ENCODE measurements around the gene RFX5.

RFX5 gene

DNA sequence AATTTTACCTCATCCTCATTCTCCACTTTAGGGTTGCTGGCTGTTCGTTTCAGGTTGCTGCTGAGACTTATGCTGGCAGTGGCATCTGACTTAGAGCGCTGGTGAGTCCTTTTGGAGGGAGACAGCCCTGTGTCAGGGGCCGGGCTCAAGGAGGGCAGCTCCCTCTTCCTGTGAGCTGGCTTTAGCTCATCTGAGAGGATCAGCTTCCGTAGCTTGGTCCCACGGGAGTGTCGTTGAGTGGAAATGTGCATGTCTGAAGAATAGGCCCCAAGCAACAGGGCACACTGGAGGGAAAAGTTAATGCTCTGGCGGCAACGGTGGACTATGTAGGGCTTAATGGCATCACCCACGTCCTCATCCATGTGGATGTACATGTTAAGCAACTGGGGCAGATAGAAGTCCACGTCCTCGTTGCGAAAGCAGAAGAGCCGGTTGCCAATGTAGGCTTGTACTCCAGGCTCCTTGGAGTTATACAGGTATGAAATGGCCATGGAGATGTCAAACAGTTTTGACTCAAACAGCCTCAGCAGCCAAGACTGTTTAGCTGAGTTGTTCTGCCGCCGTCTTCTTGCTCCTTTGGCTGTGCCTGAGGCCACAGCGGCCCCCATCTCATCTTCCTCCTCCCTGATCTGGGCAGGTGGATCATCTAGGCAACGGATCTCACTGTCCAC lies 31.4 kb downstream of the RFX5 start:
- no peak for DNase-seq

DNA sequence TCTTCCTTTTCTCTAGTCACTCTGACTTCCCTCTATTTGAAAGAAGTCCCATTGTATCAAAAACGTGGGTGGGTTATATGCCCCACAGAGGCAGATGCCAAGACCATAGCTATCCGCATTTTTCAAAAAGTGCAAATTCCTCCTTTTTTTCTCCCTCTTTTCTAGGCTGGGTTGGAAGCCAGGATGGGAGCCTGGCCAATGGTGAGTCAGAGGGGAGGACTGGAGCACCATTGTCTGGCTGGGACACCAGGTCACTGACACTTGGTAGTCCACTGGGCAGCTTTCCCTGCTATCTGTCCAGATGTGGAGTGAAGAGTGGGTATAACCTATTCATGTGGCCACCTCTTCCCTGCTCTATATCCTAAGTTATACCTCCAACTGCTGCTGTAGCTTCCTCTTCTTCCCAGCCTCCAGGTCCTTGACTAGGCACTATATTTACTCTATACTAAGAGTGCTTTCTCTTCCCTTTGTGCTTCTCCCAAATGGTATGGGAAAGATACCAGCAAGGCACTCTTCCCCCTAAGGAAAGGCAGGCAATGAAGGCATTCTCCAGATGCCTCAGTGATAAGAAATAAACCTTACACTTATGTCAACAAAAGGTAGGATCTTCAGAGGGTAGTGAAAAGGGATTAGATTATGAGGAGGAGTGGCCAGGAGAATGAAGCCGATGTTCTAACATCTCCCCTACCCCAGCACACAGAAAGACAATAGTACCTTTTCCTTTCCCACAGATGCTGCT lies 32.7 kb downstream of the RFX5 start:
- DNase-seq: no peak

GRCh38 chr1:151313501-151313900 lies 33.6 kb downstream of the RFX5 start:
- DNase-seq: no peak

DNA sequence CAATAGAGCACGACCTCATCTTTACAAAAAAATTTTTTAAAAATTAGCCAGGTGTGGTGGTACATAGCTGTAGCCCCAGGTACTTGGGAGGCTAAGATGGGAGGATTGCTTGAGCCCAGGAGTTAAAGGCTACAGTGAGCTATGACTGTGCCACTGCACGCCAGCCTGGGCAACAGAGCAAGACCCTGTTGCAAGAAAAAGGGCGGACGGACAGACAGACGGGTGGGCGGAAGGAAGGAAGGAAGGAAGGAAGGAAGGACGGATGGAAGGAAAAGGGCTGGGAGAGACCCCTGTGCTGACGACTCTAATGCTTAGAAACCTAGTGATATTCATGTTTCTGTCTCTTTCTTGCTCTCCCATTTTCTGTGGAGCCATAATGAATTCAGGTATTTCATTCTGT lies 34.2 kb downstream of the RFX5 start:
- no peak for DNase-seq

DNA sequence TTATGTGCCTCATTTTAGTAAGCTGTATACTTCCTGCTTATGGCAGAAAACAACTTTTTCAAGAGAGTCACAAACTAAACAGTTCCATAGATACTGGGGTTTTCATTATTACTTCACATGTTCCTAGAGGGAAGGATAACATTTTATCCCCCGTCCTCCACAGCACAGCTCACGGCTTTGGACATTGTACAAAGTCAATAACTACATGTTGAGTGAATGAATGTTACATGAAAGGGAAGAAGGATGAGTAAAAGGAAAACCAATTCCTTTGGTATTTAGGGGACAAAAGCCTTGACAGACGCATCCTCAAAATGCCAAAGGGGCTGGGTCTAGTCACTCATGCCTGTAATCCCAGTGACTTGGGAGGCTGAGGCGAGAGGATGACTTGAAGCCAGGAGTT lies 34.6 kb downstream of the RFX5 start:
- DNase-seq: no peak

DNA sequence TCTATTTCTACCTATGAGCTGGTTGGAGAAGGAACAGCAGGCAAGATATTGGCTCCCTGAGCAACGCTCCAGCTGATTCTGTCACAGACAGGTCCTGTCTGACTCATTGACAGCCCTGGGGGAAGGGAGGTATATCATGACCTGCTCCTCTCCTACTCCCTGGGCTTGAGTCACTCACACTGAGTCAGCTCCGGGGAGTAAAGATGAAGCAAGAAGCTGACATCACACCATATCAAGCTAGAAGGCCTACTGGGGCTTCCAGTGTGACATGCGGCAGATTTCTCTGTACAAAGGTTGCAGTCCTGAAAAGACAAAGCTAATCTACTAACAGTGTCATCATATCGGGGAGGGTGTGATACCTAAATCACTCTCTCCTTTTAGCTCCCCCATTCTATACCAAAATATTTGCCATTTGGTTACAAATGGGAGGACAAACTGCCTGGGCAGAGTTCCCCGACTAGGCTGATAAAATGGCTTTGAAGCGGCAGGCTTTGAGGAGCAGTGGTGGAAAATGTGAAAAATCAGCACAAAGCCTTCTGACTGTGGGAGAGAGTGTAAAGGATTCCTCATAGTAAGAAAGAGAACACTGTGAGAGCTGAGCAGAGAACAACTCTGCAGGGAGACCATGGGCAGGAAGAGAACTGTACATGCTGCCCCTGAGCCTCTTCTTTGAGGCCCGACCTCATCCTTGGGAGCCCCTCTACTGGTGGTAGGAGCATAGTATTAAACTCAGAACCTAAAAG lies 35.3 kb downstream of the RFX5 start:
- no peak for DNase-seq

- DNase-seq: no peak
Measured at GRCh38 chr1:151311011-151311410, 36.0 kb downstream of the RFX5 start.

GRCh38 chr1:151309811-151310323 lies 37.2 kb downstream of the RFX5 start:
- DNase-seq: no peak

- DNase-seq: no peak
Measured at GRCh38 chr1:151294742-151295462, 52.1 kb downstream of the RFX5 start.

- DNase-seq: no peak
Measured at GRCh38 chr1:151293093-151293492, 54.0 kb downstream of the RFX5 start.

DNA sequence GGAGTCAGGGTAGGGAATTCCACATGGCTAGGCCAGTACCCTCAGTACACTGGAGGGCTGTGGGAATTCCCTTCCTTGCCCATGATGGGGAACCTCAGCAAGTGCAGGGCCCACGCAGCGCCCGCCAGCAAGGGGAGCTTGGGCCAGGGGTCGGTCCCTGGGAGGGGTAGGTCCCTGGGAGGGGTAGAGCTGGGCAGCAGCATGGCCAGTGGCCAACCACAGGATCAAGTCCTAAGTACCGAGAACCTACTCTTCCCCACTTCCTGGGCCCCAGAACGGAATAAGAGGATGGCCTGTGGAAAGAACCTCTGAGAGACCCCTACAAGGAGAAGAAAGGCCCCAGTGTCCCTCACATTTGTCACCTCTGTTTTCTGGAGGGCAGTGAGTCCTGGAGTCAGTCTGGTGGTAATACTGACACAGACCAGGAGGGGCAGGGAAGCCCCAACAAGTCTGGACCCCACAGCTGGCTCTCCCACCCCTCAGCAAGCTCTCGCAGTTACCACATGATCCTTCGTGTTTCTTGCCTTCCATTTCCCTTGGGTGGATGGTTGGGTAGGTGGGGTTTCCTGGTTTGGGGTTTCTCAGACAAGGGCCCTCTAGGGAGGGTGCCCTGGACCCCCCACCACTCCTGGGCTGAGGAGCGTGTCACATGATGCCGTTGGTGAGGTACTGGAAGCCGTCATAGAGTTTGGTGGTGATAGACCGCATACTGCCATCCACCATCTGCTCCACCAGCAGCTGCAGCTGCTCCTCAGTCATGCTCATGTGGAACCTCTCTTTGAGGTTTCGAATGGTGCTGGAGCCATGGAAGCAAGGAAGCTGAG lies 54.6 kb downstream of the RFX5 start:
- no peak for DNase-seq

DNA sequence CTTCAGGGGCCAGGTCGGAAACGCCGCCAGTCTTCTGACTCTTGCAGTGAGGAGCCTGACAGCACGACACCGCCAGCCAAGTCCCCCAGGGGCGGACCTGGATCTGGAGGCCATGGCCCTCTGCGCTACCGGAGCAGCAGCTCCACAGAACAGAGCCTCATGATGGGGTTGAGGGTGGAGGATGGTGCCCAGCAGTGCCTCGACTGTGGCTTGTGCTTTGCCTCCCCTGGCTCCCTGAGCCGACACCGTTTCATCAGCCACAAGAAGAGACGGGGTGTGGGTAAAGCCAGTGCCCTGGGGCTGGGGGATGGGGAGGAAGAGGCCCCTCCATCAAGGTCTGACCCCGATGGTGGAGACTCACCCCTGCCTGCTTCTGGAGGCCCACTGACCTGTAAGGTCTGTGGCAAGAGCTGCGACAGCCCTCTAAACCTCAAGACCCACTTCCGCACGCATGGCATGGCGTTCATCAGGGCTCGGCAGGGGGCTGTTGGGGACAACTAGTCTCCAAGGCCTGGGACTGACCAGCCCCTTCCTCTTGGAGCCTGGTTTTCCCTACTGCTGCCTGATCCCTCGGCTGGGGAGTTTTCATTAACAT lies 56.2 kb downstream of the RFX5 start:
- DNase-seq: no peak
